Measurements from ENCODE around the gene RAB3C.
A peak's percentile ranks its signal among the peaks of the same experiment; 100 is the strongest.

Gene RAB3C

GRCh38 chr5:58778888-58779287, 196.0 kb downstream of the RAB3C start:
- DNase-seq: no peak

GRCh38 chr5:58786035-58786434, 203.2 kb downstream of the RAB3C start:
- no peak for DNase-seq

- DNase-seq: no peak
Measured at GRCh38 chr5:58786711-58787303, 203.9 kb downstream of the RAB3C start.

GRCh38 chr5:58787987-58788386, 205.1 kb downstream of the RAB3C start:
- peak; percentile 90 for DNase-seq

- DNase-seq: no peak
Measured at GRCh38 chr5:58793888-58794657, 211.2 kb downstream of the RAB3C start.

- DNase-seq: no peak
Measured at GRCh38 chr5:58794875-58795274, 212.0 kb downstream of the RAB3C start.

GRCh38 chr5:58795327-58795726, 212.5 kb downstream of the RAB3C start:
- DNase-seq: no peak

- DNase-seq: no peak
Measured at GRCh38 chr5:58797021-58797420, 214.1 kb downstream of the RAB3C start.

GRCh38 chr5:58800356-58800755, 217.5 kb downstream of the RAB3C start:
- DNase-seq: no peak

GRCh38 chr5:58800861-58801540, 218.1 kb downstream of the RAB3C start:
- DNase-seq: no peak

GRCh38 chr5:58803056-58803455, 220.2 kb downstream of the RAB3C start:
- no peak for DNase-seq

- no peak for DNase-seq
Measured at GRCh38 chr5:58804291-58804690, 221.4 kb downstream of the RAB3C start.

GRCh38 chr5:58810086-58810485, 227.2 kb downstream of the RAB3C start:
- DNase-seq: peak; percentile 47

GRCh38 chr5:58813855-58814254, 231.0 kb downstream of the RAB3C start:
- no peak for DNase-seq

- DNase-seq: peak; percentile 83
Measured at GRCh38 chr5:58816181-58816731, 233.4 kb downstream of the RAB3C start.

- DNase-seq: peak; percentile 90
Measured at GRCh38 chr5:58818465-58818864, 235.6 kb downstream of the RAB3C start.

- no peak for DNase-seq
Measured at GRCh38 chr5:58825441-58825840, 242.6 kb downstream of the RAB3C start.

GRCh38 chr5:58825899-58826298, 243.0 kb downstream of the RAB3C start:
- no peak for DNase-seq

GRCh38 chr5:58827463-58827862, 244.6 kb downstream of the RAB3C start:
- peak; percentile 18 for DNase-seq

GRCh38 chr5:58828258-58828657, 245.4 kb downstream of the RAB3C start:
- peak; percentile 47 for DNase-seq

- DNase-seq: peak; percentile 42
Measured at GRCh38 chr5:58834242-58835225, 251.7 kb downstream of the RAB3C start.

GRCh38 chr5:58836351-58836750, 253.5 kb downstream of the RAB3C start:
- no peak for DNase-seq

- no peak for DNase-seq
Measured at GRCh38 chr5:58838729-58839128, 255.9 kb downstream of the RAB3C start.

Measured in NCI-H82 (cell line).